ENCODE data around the gene PPP3CA.

DNA sequence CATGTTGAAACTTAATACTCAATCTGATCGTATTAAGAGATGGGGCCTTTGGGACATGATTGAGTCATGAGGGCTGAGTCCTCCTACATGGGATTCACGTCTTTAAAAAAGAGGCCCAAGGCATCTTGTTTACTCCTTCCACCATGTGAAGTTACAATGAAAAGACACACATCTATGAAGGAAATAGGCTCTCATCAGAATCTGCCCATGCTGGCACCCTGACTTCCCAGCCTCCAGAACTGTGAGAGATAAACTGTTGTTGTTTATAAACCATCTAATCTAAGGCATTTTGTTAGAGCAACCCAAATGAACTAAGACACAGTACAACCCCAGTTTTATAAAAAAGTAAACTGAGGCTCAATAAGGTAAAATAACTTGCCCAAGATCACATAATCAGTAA lies 32.3 kb downstream of the PPP3CA start:
- TF ChIP-seq POLR2AphosphoS5 (IDR thresholded peaks at IDR 0.05; ENCODE audit: borderline replicate concordance, low read depth, low read length) (no peak), EZH2 (IDR thresholded peaks at IDR 0.05) (no peak)

Data from SK-N-MC (cell line).